ENCODE data around the gene DDX56.

DNA sequence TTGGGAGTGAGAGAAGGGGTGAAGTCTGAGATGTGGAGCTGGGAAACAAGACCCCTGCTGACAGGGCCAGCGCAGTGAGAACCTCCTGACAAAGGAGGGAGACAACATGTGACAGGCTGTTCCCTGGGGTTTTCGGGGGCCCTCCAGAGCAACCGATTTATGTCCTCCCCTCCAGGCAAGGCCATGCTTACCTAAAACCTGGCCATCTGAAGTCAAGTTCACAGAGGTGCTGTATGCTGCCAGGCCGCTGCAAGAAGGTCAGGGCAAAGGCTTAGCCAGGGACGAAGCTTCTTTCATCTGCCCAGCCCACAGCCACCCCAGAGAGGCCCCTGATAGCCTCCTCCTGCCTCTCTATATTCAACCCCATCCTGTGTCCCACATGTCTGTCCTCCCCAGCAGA is 53.1 kb downstream of the DDX56 start:
- TF ChIP-seq, protein P1, sequence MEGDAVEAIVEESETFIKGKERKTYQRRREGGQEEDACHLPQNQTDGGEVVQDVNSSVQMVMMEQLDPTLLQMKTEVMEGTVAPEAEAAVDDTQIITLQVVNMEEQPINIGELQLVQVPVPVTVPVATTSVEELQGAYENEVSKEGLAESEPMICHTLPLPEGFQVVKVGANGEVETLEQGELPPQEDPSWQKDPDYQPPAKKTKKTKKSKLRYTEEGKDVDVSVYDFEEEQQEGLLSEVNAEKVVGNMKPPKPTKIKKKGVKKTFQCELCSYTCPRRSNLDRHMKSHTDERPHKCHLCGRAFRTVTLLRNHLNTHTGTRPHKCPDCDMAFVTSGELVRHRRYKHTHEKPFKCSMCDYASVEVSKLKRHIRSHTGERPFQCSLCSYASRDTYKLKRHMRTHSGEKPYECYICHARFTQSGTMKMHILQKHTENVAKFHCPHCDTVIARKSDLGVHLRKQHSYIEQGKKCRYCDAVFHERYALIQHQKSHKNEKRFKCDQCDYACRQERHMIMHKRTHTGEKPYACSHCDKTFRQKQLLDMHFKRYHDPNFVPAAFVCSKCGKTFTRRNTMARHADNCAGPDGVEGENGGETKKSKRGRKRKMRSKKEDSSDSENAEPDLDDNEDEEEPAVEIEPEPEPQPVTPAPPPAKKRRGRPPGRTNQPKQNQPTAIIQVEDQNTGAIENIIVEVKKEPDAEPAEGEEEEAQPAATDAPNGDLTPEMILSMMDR (IDR thresholded peaks at IDR 0.05; ENCODE audit: insufficient read depth, low read depth, low read length), result no peak
- no peak for TF ChIP-seq EZH2 (IDR thresholded peaks at IDR 0.05; ENCODE audit: insufficient read depth, low read length)
